Lower lobe of right lung (tissue), 2 donors: ENCODE measurements around the gene B4GALT6. TPM values are rescaled to one million over a fixed set of nuclear protein-coding genes. Genes with fewer than 3 reads are reported as not detected.

Experiments
- ATAC-seq, 2 donors: fragments of 200-7000 bp; cut with Tn5 transposase; one replicate each; pipeline ENCODE4 v1.9.1; 2020 to 2022; ENCODE audit warnings: mild to moderate bottlenecking in 2 of 2, moderate library complexity in 2 of 2
- DNase-seq: peaks from one replicate; pipeline ENCODE4 v3.0.0-alpha.2; 2020
- H3K27ac ChIP-seq: fragments of 200-600 bp; one replicate; pipeline ENCODE4 v1.8.0; 2022
- H3K27me3 ChIP-seq: fragments of 200-600 bp; one replicate; pipeline ENCODE4 v1.8.0; 2022; ENCODE audit warnings: low read depth
- H3K36me3 ChIP-seq: fragments of 200-600 bp; one replicate; pipeline ENCODE4 v1.8.0; 2022; ENCODE audit warnings: mild to moderate bottlenecking
- H3K4me1 ChIP-seq: fragments of 200-600 bp; one replicate; pipeline ENCODE4 v1.8.0; 2022
- H3K4me3 ChIP-seq: fragments of 200-600 bp; one replicate; pipeline ENCODE4 v1.8.0; 2022; ENCODE audit warnings: mild to moderate bottlenecking
- H3K9me3 ChIP-seq: fragments of 200-600 bp; one replicate; pipeline ENCODE4 v1.8.0; 2022
- CTCF ChIP-seq: fragments of 200-600 bp; IDR thresholded peaks from one replicate; pipeline ENCODE4 v1.8.0; 2022; ENCODE audit warnings: antibody characterized with exemption, mild to moderate bottlenecking
- intact Hi-C: fragments of 100-400 bp; cut with DNase I; formaldehyde crosslinking; loops from one replicate; pipeline ENCODE4 v1.11.0; 2022
- total RNA-seq: library from RNA; stranded (reverse); fragmentation: NEBNext Ultra II Directional; extraction: Animal tissue kit (Norgen Biotek cat#: 25700); gene quantifications from one replicate; pipeline ENCODE4 v1.2.1, GENCODE V29; 2021
- donor health status: DM: no; HTN: yes; CAD: no; lungs with severe emphysema.

The B4GALT6 gene
- total RNA-seq, 1 donor from 2014 or later: 4.6 TPM

DNA sequence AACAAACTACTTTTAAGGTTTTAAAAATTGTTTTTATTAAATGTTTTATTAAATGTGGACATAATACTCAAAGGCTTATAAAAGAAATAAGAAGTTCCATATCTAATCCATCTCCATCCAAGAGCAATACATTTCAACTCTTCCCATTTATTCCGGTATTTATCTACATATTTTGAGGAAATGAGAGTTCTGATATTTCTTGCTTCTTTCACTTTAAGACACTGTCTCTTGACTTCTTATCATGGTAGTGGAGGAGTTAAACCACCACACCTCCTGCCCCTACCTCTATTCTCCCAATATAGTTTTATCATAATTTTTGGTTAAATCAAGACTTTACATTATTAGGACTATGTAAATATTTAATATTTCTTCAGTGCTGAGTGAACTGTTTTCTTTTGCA, 52.0 kb downstream of the B4GALT6 start:
- Histone ChIP-seq H3K36me3 (no peaks in the 10 kb centered on the region), H3K27me3 (no peaks in the 10 kb centered on the region), H3K4me1 (no peaks in the 10 kb centered on the region), H3K27ac (no peak overlapping the region), H3K9me3 (no peaks in the 10 kb centered on the region), H3K4me3 (no peak overlapping the region)
- TF ChIP-seq CTCF: no peak
- ATAC-seq (no peak), DNase-seq (no peak)
- intact Hi-C loops: no loop called here

DNA sequence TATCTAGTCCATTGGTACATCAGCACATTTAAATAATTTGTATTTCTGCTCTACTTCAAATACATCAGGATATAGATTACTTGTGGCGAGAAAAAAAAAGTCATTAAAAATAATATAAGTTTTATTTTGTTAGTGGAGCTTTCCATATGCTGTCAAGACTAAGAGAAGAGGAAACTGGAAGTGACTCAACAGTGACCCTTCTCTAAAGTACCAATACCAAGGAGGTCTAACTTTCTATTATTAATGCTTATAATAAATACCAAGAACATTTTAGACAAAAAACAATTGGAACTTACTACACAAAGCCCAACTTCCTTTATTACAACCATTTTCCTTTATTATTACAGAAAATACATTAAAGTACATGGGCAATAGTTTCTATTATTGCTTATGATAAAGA, 52.9 kb downstream of the B4GALT6 start:
- DNase-seq: no peak
- H3K27ac ChIP-seq: no peak overlapping the region
- no peaks in the 10 kb centered on the region for H3K27me3 ChIP-seq
- H3K4me1 ChIP-seq: no peaks in the 10 kb centered on the region
- no peak for TF ChIP-seq CTCF
- no peaks in the 10 kb centered on the region for H3K36me3 ChIP-seq
- ATAC-seq: no peak
- H3K4me3 ChIP-seq: no peak overlapping the region
- no peaks in the 10 kb centered on the region for H3K9me3 ChIP-seq
- intact Hi-C loops: no loop called here

GRCh38 chr18:31630549-31630948, 53.8 kb downstream of the B4GALT6 start:
- H3K9me3 ChIP-seq: no peaks in the 10 kb centered on the region
- H3K27ac ChIP-seq: no peak overlapping the region
- H3K36me3 ChIP-seq: no peaks in the 10 kb centered on the region
- DNase-seq (no peak), ATAC-seq (no peak)
- H3K4me1 ChIP-seq: no peaks in the 10 kb centered on the region
- no peak for TF ChIP-seq CTCF
- H3K27me3 ChIP-seq: no peaks in the 10 kb centered on the region
- H3K4me3 ChIP-seq: no peak overlapping the region
- intact Hi-C loops: no loop called here

- no peaks in the 10 kb centered on the region for H3K27me3 ChIP-seq
- no peak for ATAC-seq
- no peaks in the 10 kb centered on the region for H3K36me3 ChIP-seq
- H3K4me1 ChIP-seq: no peaks in the 10 kb centered on the region
- intact Hi-C loops: no loop called here
- H3K9me3 ChIP-seq: no peaks in the 10 kb centered on the region
- H3K4me3 ChIP-seq: no peak overlapping the region
- H3K27ac ChIP-seq: no peak overlapping the region
- DNase-seq: no peak
- no peak for TF ChIP-seq CTCF
These were observed 58.0 kb downstream of the B4GALT6 start for GRCh38 chr18:31626409-31626808.

DNA sequence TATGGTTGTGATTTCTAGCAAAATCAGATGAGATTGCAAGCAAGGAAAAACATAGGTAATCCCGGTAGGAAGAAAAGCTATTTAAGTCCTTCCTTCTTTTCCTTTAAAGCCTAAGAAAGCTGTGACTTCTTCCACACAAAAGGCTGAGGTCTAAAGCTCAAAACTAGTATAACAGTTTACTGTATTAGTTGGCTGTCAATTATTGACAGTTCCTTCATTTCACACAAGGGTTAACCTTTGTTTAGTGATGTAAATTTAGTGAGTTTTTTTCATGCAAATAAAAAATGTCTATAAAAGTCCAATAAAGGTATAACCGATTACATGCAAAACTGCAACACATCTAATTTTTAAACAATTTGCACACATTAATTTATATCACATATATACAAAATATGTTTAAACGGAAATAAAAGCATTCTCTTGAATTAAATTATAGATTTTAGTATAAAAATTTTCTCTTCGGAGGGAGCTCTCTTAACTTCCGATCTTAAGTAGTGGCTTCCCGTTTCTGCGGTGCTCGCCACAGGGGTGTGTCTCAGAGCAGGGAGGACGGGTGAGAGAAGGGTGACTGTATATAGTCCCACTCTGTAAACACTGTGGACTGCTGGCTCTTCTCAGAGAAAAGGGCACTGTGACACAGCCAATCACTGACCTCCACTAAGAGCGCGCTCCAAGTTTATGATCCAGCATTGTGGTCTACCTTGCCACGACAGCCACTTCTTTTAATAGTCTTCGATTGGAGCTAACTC, 59.3 kb downstream of the B4GALT6 start:
- H3K36me3 ChIP-seq: no peaks in the 10 kb centered on the region
- no peak for DNase-seq
- no peak for TF ChIP-seq CTCF
- no peak overlapping the region for H3K4me3 ChIP-seq
- no peaks in the 10 kb centered on the region for H3K4me1 ChIP-seq
- no peak for ATAC-seq
- no peaks in the 10 kb centered on the region for H3K9me3 ChIP-seq
- H3K27ac ChIP-seq: no peak overlapping the region
- intact Hi-C loops: no loop called here
- no peaks in the 10 kb centered on the region for H3K27me3 ChIP-seq
